ENCODE results near the gene ADGRD1. TPM values are rescaled to one million over a fixed set of nuclear protein-coding genes. Genes with fewer than 3 reads are reported as not detected.

ADGRD1 gene
- total RNA-seq, 1 donor from 2014 or later: 46.9 TPM

DNA sequence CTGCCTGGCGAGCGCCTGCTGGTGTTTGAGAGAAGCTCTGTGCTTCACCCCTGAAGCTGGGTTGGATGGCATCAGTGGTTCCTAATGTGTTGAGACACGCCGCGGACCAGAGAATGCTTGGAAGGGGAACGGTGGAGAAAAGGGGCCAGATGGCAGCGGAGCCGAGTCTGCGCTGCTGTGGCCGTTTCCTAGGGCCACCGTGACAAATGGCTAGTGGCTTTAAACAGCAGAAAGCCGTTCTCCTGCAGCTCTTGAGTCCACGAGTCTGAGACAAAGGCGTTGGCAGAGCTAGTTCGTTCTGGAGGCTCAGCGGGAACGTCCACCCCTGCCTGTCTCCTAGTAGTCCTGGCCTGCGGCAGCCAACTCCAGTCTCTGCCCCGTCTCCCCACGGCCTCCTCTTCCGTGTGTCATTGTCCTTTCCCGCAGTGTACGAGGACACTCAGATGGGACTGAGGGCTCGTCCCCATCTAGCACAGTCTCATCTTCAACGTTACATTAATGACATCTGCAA lies 103.6 kb downstream of the ADGRD1 start:
- no peaks in the 10 kb centered on the region for H3K27me3 ChIP-seq
- H3K9me3 ChIP-seq: no peaks in the 10 kb centered on the region
- no peak overlapping the region for H3K4me3 ChIP-seq
- TF ChIP-seq, protein P1, sequence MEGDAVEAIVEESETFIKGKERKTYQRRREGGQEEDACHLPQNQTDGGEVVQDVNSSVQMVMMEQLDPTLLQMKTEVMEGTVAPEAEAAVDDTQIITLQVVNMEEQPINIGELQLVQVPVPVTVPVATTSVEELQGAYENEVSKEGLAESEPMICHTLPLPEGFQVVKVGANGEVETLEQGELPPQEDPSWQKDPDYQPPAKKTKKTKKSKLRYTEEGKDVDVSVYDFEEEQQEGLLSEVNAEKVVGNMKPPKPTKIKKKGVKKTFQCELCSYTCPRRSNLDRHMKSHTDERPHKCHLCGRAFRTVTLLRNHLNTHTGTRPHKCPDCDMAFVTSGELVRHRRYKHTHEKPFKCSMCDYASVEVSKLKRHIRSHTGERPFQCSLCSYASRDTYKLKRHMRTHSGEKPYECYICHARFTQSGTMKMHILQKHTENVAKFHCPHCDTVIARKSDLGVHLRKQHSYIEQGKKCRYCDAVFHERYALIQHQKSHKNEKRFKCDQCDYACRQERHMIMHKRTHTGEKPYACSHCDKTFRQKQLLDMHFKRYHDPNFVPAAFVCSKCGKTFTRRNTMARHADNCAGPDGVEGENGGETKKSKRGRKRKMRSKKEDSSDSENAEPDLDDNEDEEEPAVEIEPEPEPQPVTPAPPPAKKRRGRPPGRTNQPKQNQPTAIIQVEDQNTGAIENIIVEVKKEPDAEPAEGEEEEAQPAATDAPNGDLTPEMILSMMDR (IDR thresholded peaks at IDR 0.05): no peak
- intact Hi-C loops (cut with DNase I): no loop called here
- peak in 1 of 2 donors; percentile 54 for DNase-seq (ENCODE audit: low spot score in 2 of 2)
- H3K36me3 ChIP-seq: no peaks in the 10 kb centered on the region
- H3K4me1 ChIP-seq: no peaks in the 10 kb centered on the region
- no peak overlapping the region for H3K27ac ChIP-seq

DNA sequence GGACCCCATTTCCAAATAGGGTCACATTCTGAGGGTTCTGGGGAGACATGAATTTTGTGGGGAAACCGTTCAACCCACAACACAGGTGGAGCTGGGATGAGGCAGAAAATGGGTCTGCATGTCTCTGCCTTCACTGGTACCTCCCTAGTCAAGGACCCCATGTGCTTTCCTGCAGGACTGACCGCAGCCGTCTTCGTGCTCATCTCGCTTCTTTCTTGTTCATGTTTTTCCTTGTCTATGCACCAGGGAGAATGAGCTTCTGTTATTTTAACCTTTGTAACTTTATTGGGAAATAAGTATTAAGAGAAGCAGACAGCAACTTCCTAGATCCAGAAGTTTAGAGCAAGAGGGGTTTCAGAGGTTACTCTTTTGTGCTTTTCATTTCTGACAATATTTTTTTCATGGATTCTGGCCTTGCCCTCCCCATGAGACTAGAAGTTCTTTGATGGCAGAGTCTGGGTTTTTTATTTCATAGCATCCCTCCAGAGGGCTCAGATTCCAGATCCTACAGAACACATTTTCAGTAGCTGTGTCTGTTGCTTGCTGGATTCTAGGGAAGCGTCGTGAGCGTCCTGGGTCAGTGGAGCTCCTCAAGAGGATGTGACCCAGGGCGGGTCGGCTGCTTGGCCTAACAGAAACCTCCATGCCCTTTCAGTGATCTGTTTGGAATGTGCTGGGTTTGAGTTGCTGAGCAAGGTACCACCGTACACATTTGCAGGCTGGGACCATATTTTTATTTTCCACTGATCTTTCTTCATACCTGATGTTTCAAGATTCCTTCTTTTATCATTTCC lies 104.2 kb downstream of the ADGRD1 start:
- Histone ChIP-seq H3K27me3 (no peaks in the 10 kb centered on the region), H3K36me3 (no peaks in the 10 kb centered on the region), H3K4me3 (no peak overlapping the region), H3K27ac (no peak overlapping the region), H3K9me3 (no peaks in the 10 kb centered on the region), H3K4me1 (no peaks in the 10 kb centered on the region)
- DNase-seq (ENCODE audit: low spot score in 2 of 2): peak in 1 of 2 donors; percentile 58
- intact Hi-C loops (cut with DNase I): no loop called here
- TF ChIP-seq, protein P1 (IDR thresholded peaks at IDR 0.05): no peak

DNA sequence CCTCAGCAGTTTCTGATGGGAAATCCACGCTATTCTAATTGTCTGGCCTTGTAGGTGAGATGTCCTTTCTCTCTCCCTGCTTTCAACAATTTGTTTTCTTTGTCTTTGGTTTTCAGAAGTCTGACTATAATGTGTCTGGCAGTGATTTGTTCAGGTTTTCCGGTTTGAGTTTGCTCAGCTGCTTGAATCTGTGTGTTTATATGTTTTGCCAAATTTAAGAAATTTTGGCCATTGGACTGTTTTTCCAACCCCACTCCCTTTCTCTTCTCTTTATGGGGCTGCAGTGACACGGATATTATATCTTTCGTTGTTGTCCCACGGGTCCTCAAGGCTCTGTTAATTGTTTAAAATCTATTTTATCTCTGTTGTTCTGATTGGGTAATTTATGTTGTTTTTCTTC lies 105.0 kb downstream of the ADGRD1 start:
- intact Hi-C loops (cut with DNase I): no loop called here
- Histone ChIP-seq H3K4me3 (no peak overlapping the region), H3K4me1 (no peaks in the 10 kb centered on the region), H3K27ac (no peak overlapping the region), H3K9me3 (no peaks in the 10 kb centered on the region), H3K27me3 (no peaks in the 10 kb centered on the region), H3K36me3 (no peaks in the 10 kb centered on the region)
- TF ChIP-seq, protein P1 (IDR thresholded peaks at IDR 0.05): no peak
- no peak for DNase-seq (ENCODE audit: low spot score in 2 of 2)

DNA sequence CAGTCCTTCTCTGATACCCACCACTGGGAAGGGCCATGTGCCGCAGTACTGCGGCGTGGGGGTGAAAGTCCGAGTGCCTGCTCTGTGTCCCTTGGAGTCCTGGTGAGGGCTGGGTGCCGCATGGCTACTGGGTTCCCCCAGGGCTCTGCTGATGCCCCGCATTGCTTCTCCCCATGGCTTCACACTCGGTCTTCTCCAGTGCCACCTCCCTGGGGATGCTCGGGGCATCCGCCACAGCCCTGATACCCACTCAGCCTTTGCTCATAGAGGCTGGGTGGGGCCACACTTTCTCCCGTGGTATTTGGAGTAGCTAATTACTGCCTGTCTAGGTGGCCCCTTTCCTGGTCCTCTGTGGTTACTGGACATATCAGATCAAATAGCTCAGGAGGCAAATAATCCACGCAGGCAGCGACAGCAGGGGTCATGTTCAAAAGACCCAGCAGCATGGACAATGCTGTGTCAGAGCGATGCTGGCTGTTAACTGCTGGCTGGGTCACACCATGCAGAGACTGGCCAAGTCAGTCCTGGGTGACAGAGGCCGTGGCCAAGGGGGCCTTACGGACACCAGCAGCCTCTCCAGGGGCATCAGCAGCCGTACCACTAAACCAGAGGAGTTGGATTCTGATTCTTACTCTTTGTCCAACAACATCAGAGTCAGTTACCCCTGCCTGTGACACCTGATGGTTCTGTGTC lies 106.5 kb downstream of the ADGRD1 start:
- TF ChIP-seq, protein P1 (IDR thresholded peaks at IDR 0.05): no peak
- DNase-seq (ENCODE audit: low spot score in 2 of 2): peak in 1 of 2 donors; percentile 53
- Histone ChIP-seq H3K4me1 (no peaks in the 10 kb centered on the region), H3K36me3 (no peaks in the 10 kb centered on the region), H3K27ac (no peak overlapping the region), H3K4me3 (no peak overlapping the region), H3K27me3 (no peaks in the 10 kb centered on the region), H3K9me3 (no peaks in the 10 kb centered on the region)
- intact Hi-C loops (cut with DNase I): no loop called here

DNA sequence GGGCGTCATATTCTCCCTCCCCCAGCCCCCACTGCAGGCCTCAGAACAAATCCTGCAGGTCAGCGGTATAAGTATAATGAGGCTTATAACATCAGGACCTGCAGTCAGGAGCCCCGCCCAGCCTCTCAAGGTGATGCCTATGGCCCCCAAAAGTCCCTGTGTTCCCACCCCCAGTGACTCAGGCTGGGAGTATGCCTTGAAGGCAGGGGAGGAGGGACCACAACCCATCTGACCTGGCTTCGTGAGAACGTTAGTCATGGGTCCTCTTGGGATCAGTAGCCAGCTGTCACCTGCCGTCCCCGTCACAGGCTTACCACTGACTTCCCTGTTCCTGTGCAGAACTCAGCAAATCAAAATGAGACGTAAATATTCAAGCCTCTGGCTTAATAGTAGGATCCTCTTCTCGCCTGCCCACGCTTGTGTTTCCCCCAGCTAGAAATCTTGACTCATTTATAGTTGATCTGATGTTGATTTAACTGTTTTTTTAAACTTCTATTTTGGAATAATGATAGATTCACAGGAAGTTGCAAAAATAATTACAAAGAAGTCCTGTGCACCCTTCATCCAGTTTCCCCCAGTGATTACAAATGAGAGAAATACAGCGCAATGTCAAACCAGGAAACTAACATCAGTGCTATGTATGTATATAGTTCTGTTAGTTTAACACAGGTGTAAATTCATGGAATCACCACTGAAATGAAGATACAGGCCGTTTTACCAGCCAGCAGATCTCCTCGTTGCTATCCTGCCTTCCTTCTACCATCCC lies 107.5 kb downstream of the ADGRD1 start:
- TF ChIP-seq, protein P1 (IDR thresholded peaks at IDR 0.05): no peak
- no peaks in the 10 kb centered on the region for H3K9me3 ChIP-seq
- no peak overlapping the region for H3K4me3 ChIP-seq
- intact Hi-C loops (cut with DNase I): no loop called here
- no peak overlapping the region for H3K27ac ChIP-seq
- no peaks in the 10 kb centered on the region for H3K36me3 ChIP-seq
- no peaks in the 10 kb centered on the region for H3K4me1 ChIP-seq
- DNase-seq (ENCODE audit: low spot score in 2 of 2): peak in 1 of 2 donors; percentile 34
- H3K27me3 ChIP-seq: no peaks in the 10 kb centered on the region
